Heart right ventricle (tissue), 16 donors: Measurements from ENCODE around the gene SRRM3. TPM values are rescaled to one million over a fixed set of nuclear protein-coding genes. Genes with fewer than 3 reads are reported as not detected.
"Not testable (repeated sequence)": the region's sequence is repeated elsewhere in the genome, so short reads cannot be mapped to it uniquely, and the experiment has no call there.

ENCODE experiments used
- ATAC-seq, 8 donors: fragments of 200-7000 bp; cut with Tn5 transposase; one replicate each; pipeline ENCODE4 v1.9.1; 2020; ENCODE audit warnings: mild to moderate bottlenecking in 8 of 8, moderate library complexity in 8 of 8, moderate number of reproducible peaks in 1 of 8
- DNase-seq, 2 donors: peaks; one replicate each; pipeline ENCODE4 v3.0.0-alpha.2; 2020
- H3K27ac ChIP-seq, 10 donors: fragments of 200-600 bp; sonication (generic) in 2 of 10; one replicate each; pipeline versions ENCODE4 v1.5.0 to v1.8.0; 2020 to 2022; ENCODE audit warnings: mild to moderate bottlenecking in 3 of 10
- H3K27me3 ChIP-seq, 7 donors: fragments of 200-600 bp; one replicate each; pipeline ENCODE4 v1.8.0; 2021 to 2022; ENCODE audit warnings: mild to moderate bottlenecking in 2 of 7
- H3K36me3 ChIP-seq, 9 donors: fragments of 200-600 bp; sonication (generic) in 1 of 9; one replicate each; pipeline versions ENCODE4 v1.5.0 to v1.8.0; 2020 to 2022; ENCODE audit warnings: mild to moderate bottlenecking in 2 of 9
- H3K4me1 ChIP-seq, 9 donors: fragments of 200-600 bp; sonication (generic) in 1 of 9; one replicate each; pipeline versions ENCODE4 v1.5.0 to v1.8.0; 2020 to 2022; ENCODE audit warnings: mild to moderate bottlenecking in 4 of 9
- H3K4me3 ChIP-seq, 10 donors: fragments of 200-600 bp; sonication (generic) in 2 of 10; one replicate each; pipeline versions ENCODE4 v1.5.0 to v1.8.0; 2020 to 2022; ENCODE audit warnings: mild to moderate bottlenecking in 7 of 10, moderate library complexity in 2 of 10
- H3K9me3 ChIP-seq, 11 donors: fragments of 200-600 bp in 10 of 11; sonication (generic) in 2 of 11; one replicate each; pipeline versions ENCODE4 v1.5.0 to v1.8.0; 2013 to 2022; ENCODE audit warnings: mild to moderate bottlenecking in 2 of 11, control low read depth in 1 of 11, moderate library complexity in 1 of 11
- CTCF ChIP-seq, 9 donors: fragments of 200-600 bp; sonication (generic) in 2 of 9; IDR thresholded peaks; one replicate each; pipeline versions ENCODE4 v1.5.0 to v1.8.0; 2021 to 2022; ENCODE audit warnings: antibody characterized with exemption in 9 of 9, mild to moderate bottlenecking in 5 of 9, moderate library complexity in 1 of 9
- WGBS, 2 donors: extraction: QIAGEN DNeasy Blood & Tissue Kit; methylation state at CpG; one replicate each; pipeline ENCODE4 v1.1.7; 2013; ENCODE audit warnings: inconsistent platforms in 1 of 2; 5-methylcytosine and 5-hydroxymethylcytosine counted together
- intact Hi-C, 10 donors: fragments of 100-400 bp; cut with DNase I; formaldehyde crosslinking; loops; one replicate each; pipeline versions ENCODE4 v1.11.1 to v1.14.2; 2022
- polyA plus RNA-seq, 2 donors: library from polyadenylated mRNA; stranded (reverse); fragments of 200-250 nt; gene quantifications; one replicate each; pipeline ENCODE4 v1.2.3, GENCODE V29; 2013
- total RNA-seq, 10 donors: library from RNA; stranded (reverse); fragmentation: NEBNext Ultra II Directional in 3 of 10; extraction: Animal tissue kit (Norgen Biotek cat#: 25700) in 3 of 10; gene quantifications; one replicate each; pipeline versions ENCODE4 v1.2.1 to v1.2.4, GENCODE V29; 2021 to 2023
- donor health status: Arrhythmogenic right ventricular cardiomyopathy.
- donor health status: ischemic (EF 13 %, LVEDD 7.1; RV severe dilation, severe dysfunction).
- donor health status: healthy with polysubstance abuse.
- donor health status: DM: no; HTN: yes; CAD: no.
- donor health status: DM: no; HTN: no; CAD: no.
- donor health status: ischemic (EF 25% LVEDD 6.9; RV normal size, moderate dysfunction).
- donor health status: ischemic (EF 25% LVEDD 5.7; RV mildly dilated, moderate dysfunction).
- donor health status: healthy.
- donor health status: DM: yes; HTN: yes; CAD: no.
- donor health status: Ischemic cardiomyopathy.
- donor health status: ischemic (EF 35%, LVEDD 5.7; RV mildly dilated, moderate dysfunction).
- donor health status: nonischemic (EF 11% LVEDD 7.7; RV severe dilation, severe dysfunction).
- donor health status: DM: yes; HTN: yes; CAD: no.
- donor health status: PGD.
- donor health status: ischemic (EF 29% LVEDD 5.4; RV normal size, mild dysfunction).
- donor health status: nonischemic (EF 23%, LVEDD 6.1; RV moderate dilation, normal function).

Gene SRRM3
- total and polyA plus RNA-seq, 12 donors: 1.0 to 36.2 (median 5.5) TPM

GRCh38 chr7:76209310-76209709, 7.6 kb downstream of the SRRM3 start:
- no peak for TF ChIP-seq CTCF (IDR thresholded peaks at IDR 0.05)
- DNase-seq (no peak), ATAC-seq (no peak)
- WGBS, 2 donors: 27 to 42% methylated on average over 1 of the region's 1 CpG
- Histone ChIP-seq H3K36me3 (no peaks in the 10 kb centered on the region), H3K27me3 (peaks cover 0 to 43% (median 14%) of the 10 kb centered on the region in 7 donors), H3K4me3 (no peak overlapping the region), H3K9me3 (no peaks in the 10 kb centered on the region), H3K4me1 (no peaks in the 10 kb centered on the region), H3K27ac (no peak overlapping the region)
- intact Hi-C loops: no loop called here

- Histone ChIP-seq H3K9me3 (no peaks in the 10 kb centered on the region), H3K4me3 (no peak overlapping the region), H3K36me3 (no peaks in the 10 kb centered on the region), H3K4me1 (no peaks in the 10 kb centered on the region), H3K27me3 (peaks cover 0 to 46% (median 10%) of the 10 kb centered on the region in 7 donors), H3K27ac (no peak overlapping the region)
- WGBS, 2 donors: 63 to 68% methylated on average over 11 of the region's 11 CpGs
- no peak for TF ChIP-seq CTCF (IDR thresholded peaks at IDR 0.05)
- intact Hi-C loops: no loop called here
- DNase-seq: no peak
- ATAC-seq: no peak
These were observed 9.5 kb downstream of the SRRM3 start for GRCh38 chr7:76211216-76211615.

- H3K9me3 ChIP-seq, ATAC-seq, H3K4me1 ChIP-seq, DNase-seq, H3K4me3 ChIP-seq, H3K27ac ChIP-seq, H3K36me3 ChIP-seq, intact Hi-C loops: not testable (repeated sequence)
- H3K27me3 ChIP-seq: peaks cover 0 to 80% (median 45%) of the 10 kb centered on the region in 7 donors
- 79 to 85% methylated on average over 4 of the region's 4 CpGs for WGBS, 2 donors
These were observed 13.7 kb downstream of the SRRM3 start for GRCh38 chr7:76215349-76215748.

- H3K36me3 ChIP-seq: no peaks in the 10 kb centered on the region
- peaks cover 0 to 5% (median 0%) of the 10 kb centered on the region in 9 donors for H3K4me1 ChIP-seq
- intact Hi-C loops: no loop called here
- WGBS, 2 donors: 25 to 30% methylated on average over 9 of the region's 9 CpGs
- ATAC-seq (no peak), DNase-seq (no peak)
- no peak overlapping the region for H3K4me3 ChIP-seq
- no peaks in the 10 kb centered on the region for H3K9me3 ChIP-seq
- no peak for TF ChIP-seq CTCF (IDR thresholded peaks at IDR 0.05)
- H3K27me3 ChIP-seq: peaks cover 0 to 81% (median 49%) of the 10 kb centered on the region in 7 donors
- H3K27ac ChIP-seq: no peak overlapping the region
These were observed 14.8 kb downstream of the SRRM3 start for GRCh38 chr7:76216381-76217082.

- DNase-seq: no peak
- Histone ChIP-seq H3K27ac (no peak overlapping the region), H3K27me3 (peaks cover 0 to 82% (median 55%) of the 10 kb centered on the region in 7 donors), H3K9me3 (no peaks in the 10 kb centered on the region), H3K4me3 (no peak overlapping the region), H3K36me3 (no peaks in the 10 kb centered on the region), H3K4me1 (peaks cover 0 to 5% (median 0%) of the 10 kb centered on the region in 9 donors)
- ATAC-seq: no peak
- intact Hi-C loops: no loop called here
- TF ChIP-seq CTCF (IDR thresholded peaks at IDR 0.05): no peak
- 37 to 39% methylated on average over 6 of the region's 6 CpGs for WGBS, 2 donors
These were observed 16.4 kb downstream of the SRRM3 start for GRCh38 chr7:76217942-76218566.
